Hematopoietic multipotent progenitor cell treated with erythropoietin and hydrocortisone succinate and interleukin-3 and kit ligand, for 17 days (in vitro differentiated cells): Measurements from ENCODE around the gene FUOM.

Experiments
- DNase-seq: peaks from one replicate; pipeline ENCODE4 v3.0.0-alpha.2; 2015; ENCODE audit warnings: low spot score

FUOM gene

DNA sequence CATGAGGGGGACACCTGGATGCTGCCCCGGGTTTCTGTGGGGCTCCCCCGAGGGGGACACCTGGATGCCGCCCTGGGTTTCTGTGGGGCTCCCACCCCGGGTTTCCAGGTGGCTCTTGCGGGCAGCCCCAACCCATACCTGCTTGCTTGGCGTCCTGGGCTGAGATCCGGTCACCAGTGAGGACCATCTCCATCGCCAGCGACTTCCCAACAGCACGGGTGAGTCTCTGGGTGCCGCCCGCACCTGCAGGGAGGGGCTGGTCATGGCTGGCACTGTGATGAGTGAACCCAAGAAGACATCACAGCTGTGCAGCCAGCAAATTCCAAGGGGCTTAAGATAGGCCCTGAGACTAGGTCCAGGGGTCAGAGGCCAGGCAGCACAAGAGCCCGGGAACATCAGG, 8.9 kb upstream of the FUOM start:
- no peak for DNase-seq

DNA sequence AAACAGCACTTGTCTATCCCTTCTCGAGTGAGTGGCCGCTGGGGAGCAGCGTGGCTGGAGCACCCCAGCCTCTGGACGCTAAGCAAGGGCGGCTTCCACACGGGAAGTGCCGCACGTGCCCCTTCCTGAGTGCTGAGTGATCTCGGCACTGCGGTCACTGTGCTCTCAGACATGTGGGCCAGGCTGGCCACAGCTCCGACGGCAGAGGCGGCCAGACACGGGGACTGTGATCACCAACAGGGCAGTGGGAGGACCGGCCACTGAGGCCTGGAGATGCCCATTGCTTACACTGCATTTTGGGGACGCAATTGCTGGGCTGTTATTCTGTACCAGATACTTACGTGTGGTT, 8.3 kb upstream of the FUOM start:
- DNase-seq = no peak

DNA sequence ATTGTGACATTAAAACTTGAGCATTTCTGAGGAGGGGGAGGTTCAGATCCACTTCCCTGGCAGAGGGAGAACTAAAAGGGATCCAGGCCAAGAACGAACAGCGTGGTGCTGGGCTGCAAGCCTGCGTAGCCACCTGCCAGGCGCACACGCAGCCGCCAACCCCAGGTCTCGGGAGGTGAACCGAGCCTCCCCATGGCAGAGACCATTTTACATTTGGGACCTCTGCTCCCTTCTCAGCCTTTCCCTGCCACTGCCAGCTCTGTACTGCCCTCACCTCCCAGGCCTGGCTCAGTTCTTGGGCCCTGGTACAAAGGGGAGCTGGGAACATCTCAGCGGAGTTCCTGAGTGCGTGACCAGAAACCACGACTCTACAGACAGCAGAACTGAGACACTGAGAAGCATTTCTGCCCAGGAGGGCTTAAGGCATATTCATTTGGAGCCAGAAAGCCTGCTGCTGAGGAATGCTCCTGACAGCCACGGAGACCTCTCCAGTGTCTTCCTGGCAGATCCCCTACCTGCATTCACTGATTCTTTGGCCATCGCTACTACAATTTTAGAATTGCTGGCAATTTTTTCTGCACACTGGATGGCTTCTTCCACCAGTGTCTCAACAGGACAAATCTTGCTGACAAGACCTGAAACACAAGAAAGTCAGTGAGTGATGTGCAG, 7.8 kb upstream of the FUOM start:
- DNase-seq = no peak

- DNase-seq = no peak
Measured at GRCh38 chr10:133364645-133365431, 7.0 kb upstream of the FUOM start.

GRCh38 chr10:133362846-133363245, 5.0 kb upstream of the FUOM start:
- DNase-seq = no peak

DNA sequence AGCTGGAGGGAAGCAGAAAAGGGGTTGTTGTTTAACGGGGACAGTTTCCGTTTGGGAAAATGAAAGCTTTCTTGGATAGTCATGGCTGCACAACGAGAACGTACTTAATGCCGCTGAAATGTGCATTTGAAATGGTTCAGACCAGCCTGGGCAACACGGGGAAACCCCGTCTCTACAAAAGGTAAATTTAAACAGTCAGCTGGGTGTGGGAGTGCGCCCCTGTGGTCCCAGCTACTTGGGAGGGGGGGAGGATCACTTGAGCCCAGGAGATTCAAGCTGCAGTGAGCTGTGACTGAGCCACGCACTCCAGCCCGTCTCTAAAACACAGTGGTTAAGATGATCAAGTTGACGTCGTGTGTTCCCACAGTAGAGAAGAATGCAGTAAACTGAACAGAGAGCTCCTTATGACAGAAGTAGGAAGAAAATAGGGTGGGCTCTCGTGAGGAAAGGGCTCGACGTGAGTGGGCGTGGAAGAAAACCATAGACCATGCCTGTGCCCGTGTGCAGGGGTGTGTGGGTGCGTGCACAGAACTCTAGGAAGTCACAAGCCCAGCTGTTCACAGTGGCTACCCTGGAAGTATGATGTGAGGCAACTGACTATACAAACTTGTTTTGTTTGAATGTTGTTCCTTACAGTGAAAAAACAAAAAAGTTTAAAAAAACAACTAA, 4.1 kb upstream of the FUOM start:
- DNase-seq = no peak

DNA sequence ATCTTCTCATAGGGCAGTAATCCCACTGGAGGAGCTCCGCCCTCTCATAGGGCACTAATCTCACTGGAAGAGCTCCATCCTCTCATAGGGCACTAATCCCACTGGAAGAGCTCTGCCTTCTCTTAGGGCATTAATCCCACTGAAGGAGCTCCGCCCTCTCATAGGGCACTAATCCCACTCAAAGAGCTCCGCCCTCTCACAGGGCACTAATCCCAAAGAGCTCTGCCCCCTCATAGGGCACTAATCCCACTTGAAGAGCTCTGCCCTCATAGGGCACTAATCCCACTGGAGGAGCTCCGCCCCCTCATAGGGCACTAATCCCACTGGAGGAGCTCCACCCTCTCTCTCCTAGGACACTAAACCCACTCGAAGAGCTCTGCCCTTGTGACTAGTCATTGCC, 3.4 kb upstream of the FUOM start:
- no peak for DNase-seq

DNA sequence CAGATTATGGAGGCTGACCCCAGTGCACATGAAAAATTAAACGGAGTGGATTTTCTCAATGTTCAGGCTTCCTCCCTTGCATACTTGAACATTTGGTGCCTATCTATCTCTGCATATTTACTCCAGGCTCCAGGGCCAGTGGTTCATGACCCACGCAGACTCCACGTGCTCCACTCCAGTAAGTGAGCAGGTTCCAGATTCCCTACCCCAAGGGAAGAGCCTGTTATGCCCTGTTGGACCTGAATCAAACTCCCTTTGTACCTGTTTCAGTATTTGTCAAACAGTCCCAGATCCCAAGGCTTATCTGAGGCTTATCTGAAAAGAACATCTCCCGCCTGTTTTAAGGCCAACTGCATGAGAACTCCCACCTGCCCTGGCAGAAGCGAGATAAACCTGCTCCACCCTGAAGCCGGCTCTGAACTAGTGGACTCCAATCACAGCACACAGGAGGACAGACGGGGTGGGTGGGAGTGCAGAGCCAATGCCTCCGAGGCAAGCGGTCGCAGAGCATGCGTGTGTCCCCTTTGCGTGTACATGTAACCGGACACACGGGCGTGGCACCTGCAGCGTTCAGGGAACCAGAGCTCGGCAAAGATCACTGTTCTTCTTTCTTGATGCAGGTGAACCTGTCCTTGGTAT, 2.3 kb upstream of the FUOM start:
- no peak for DNase-seq

GRCh38 chr10:133359554-133359971, 1.7 kb upstream of the FUOM start:
- DNase-seq = peak; percentile 71

- DNase-seq = no peak
Measured at GRCh38 chr10:133358925-133359310, 1.1 kb upstream of the FUOM start.

GRCh38 chr10:133358162-133358924, 524 bp upstream of the FUOM start:
- DNase-seq = no peak

GRCh38 chr10:133356549-133357284, 1.1 kb downstream of the FUOM start:
- DNase-seq = no peak

GRCh38 chr10:133355991-133356390, 1.8 kb downstream of the FUOM start:
- no peak for DNase-seq

DNA sequence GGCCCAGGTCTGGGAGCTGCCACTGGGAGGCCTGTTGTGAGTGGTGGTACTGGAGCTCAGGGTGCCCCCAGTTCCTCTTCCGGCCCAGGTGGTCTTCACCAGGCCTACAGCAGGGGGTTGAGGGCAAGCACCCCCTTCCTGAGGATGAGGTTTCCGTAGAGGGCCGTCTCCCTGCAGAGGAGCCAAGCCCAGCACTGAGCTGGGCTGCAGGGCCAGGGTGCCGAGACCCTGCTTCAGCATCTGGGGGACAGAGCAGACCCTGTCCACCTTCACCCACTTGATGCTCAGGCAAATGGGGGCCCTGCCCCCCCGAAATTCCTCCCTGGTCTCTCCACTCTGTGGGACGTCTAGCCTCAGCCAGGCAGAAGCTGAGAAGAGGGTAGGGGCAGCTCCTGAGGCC, 2.6 kb downstream of the FUOM start:
- DNase-seq = no peak

GRCh38 chr10:133354672-133355240, 3.1 kb downstream of the FUOM start:
- no peak for DNase-seq

DNA sequence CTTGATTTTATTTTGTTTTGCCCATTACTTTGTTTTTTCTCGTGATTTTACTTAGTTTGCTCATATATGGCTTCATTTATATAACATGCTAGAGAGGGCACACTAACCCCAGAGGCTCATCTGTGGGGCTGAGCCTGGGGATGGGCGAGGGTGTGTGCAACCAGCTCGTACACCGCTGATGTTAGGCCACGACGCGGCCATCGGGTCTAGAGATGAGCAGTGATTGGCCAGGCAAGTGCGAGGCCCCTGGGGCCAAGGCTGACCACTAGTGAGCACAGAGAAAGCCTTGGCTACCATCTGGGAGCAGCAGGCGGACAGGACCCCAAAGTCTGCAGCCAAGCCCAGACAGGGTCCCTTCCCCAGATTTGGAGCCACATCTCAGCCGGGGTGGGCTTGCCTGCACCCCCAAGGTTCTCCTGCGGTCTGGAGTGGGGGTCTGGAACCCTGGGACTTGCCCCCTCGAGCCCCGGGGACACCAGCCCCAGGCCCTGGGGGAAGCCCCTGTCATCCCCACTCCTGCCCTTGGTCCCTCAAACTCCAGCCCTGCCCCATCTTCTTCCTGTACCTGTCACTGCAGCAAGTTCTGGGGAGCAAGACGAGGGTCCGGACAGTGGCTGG, 3.7 kb downstream of the FUOM start:
- DNase-seq = no peak

DNA sequence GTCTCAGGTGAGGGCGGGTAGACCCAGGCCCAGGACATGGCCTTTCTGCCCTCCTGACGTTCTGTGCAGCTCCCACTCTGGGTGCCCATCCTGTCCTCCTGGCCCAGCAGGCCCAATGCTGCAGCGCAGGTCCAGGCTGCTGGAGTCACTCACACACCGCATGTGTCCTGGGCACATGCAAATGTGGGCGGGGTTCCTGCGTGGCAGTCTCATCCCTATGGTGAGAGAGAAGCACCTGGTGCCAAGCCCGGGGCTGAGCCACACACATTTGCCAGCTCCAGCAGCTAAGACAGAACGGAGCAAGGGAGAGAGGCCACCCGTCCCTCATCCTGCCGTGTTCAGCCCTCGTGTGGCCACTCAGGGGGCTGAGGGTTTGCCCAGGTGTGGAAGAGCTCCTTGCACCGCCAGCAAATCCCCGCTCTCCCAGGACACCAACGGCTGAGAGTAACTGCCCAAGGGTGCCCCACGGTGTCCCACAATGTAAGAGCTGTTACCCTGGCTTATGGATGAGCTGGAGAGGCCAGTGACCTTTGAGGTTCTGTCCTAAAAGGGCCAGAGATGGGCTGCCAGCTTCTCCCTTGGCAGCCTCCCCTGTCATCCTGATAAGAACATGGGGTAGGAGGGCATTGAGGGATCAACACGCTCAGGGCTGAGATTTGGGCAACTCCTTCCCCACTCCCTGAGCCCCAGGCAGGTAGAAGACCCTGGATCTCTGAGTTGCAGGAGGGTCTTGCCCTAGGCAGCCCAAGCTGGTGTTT, 4.4 kb downstream of the FUOM start:
- no peak for DNase-seq

- no peak for DNase-seq
Measured at GRCh38 chr10:133351408-133352318, 6.2 kb downstream of the FUOM start.

GRCh38 chr10:133350950-133351329, 6.9 kb downstream of the FUOM start:
- DNase-seq = no peak
